H9 (cell line): Measurements from ENCODE around the gene CALN1. TPM values are rescaled to one million over a fixed set of nuclear protein-coding genes. Genes with fewer than 3 reads are reported as not detected.
A peak's percentile ranks its signal among the peaks of the same experiment; 100 is the strongest.
"Not testable (repeated sequence)": the region's sequence is repeated elsewhere in the genome, so short reads cannot be mapped to it uniquely, and the experiment has no call there.

Experiments used
- DNase-seq: peaks from one replicate; pipeline ENCODE4 v3.0.0-alpha.2; 2017
- H2AFZ ChIP-seq: one replicate; pipeline ENCODE4 v1.6.1; 2013; ENCODE audit warnings: mild to moderate bottlenecking, low read length, control low read depth, moderate library complexity
- H2AK5ac ChIP-seq: 2 replicates; pipeline ENCODE4 v1.6.1; 2013; ENCODE audit warnings: low read length, control low read depth, mixed read lengths; ENCODE audit not compliant: insufficient read length
- H2BK120ac ChIP-seq: one replicate; pipeline ENCODE4 v1.6.1; 2013; ENCODE audit warnings: low read depth, mild to moderate bottlenecking, low read length, control low read depth, inconsistent platforms; ENCODE audit not compliant: poor library complexity, severe bottlenecking
- H2BK12ac ChIP-seq: 2 replicates; pipeline ENCODE4 v1.6.1; 2013; ENCODE audit warnings: low read length, control low read depth, mixed read lengths, low read depth; ENCODE audit not compliant: insufficient read length
- H2BK15ac ChIP-seq: 2 replicates; pipeline ENCODE4 v1.6.1; 2013; ENCODE audit warnings: low read depth, low read length, control low read depth
- H2BK20ac ChIP-seq: one replicate; pipeline ENCODE4 v1.6.1; 2013; ENCODE audit warnings: low read depth, mild to moderate bottlenecking, low read length, control low read depth, inconsistent platforms; ENCODE audit not compliant: poor library complexity, severe bottlenecking
- H2BK5ac ChIP-seq: 2 replicates; pipeline ENCODE4 v1.6.1; 2013; ENCODE audit warnings: low read length, control low read depth, mixed read lengths; ENCODE audit not compliant: insufficient read length
- H3K14ac ChIP-seq: 2 replicates; pipeline ENCODE4 v1.6.1; 2013; ENCODE audit warnings: low read length, control low read depth; ENCODE audit not compliant: insufficient read depth
- H3K18ac ChIP-seq: 2 replicates; pipeline ENCODE4 v1.6.1; 2013; ENCODE audit warnings: low read depth, mild to moderate bottlenecking, mixed read lengths, low read length, control low read depth; ENCODE audit not compliant: insufficient read length
- H3K23ac ChIP-seq: 2 replicates; pipeline ENCODE4 v1.6.1; 2013; ENCODE audit warnings: low read length, control low read depth, mixed read lengths, low read depth; ENCODE audit not compliant: insufficient read length
- H3K23me2 ChIP-seq: 2 replicates; pipeline ENCODE4 v1.6.1; 2013; ENCODE audit warnings: low read depth, mild to moderate bottlenecking, mixed read lengths, low read length, control low read depth; ENCODE audit not compliant: insufficient read length, poor library complexity, severe bottlenecking
- H3K27ac ChIP-seq: 2 replicates; pipeline ENCODE4 v1.5.1; 2013; ENCODE audit warnings: low read length, control low read depth, mixed read lengths, low read depth; ENCODE audit not compliant: insufficient read length
- H3K27me3 ChIP-seq: 2 replicates; pipeline ENCODE4 v1.6.1; 2013; ENCODE audit warnings: low read length, control low read depth, inconsistent platforms; ENCODE audit not compliant: insufficient read depth
- H3K4ac ChIP-seq: 2 replicates; pipeline ENCODE4 v1.6.1; 2013; ENCODE audit warnings: low read depth, mild to moderate bottlenecking, control low read depth, inconsistent platforms, low read length, moderate library complexity
- H3K4me1 ChIP-seq: 2 replicates; pipeline ENCODE4 v1.6.1; 2013; ENCODE audit warnings: low read length, control low read depth, inconsistent platforms; ENCODE audit not compliant: insufficient read depth
- H3K4me2 ChIP-seq: 2 replicates; pipeline ENCODE4 v1.6.1; 2013; ENCODE audit warnings: low read length, control low read depth, mixed read lengths; ENCODE audit not compliant: insufficient read length, insufficient read depth
- H3K56ac ChIP-seq: 2 replicates; pipeline ENCODE4 v1.6.1; 2013; ENCODE audit warnings: low read depth, mild to moderate bottlenecking, mixed read lengths, low read length, control low read depth; ENCODE audit not compliant: insufficient read length
- H3K79me1 ChIP-seq: 2 replicates; pipeline ENCODE4 v1.6.1; 2013; ENCODE audit warnings: low read depth, mild to moderate bottlenecking, moderate library complexity, low read length, control low read depth, inconsistent platforms; ENCODE audit not compliant: insufficient read depth, poor library complexity, severe bottlenecking
- H3K79me2 ChIP-seq: 2 replicates; pipeline ENCODE4 v1.6.1; 2013; ENCODE audit warnings: low read length, control low read depth, inconsistent platforms; ENCODE audit not compliant: insufficient read depth
- H3K9ac ChIP-seq: 2 replicates; pipeline ENCODE4 v1.6.1; 2013; ENCODE audit warnings: low read length, control low read depth, mixed read lengths; ENCODE audit not compliant: insufficient read length; ENCODE audit errors: extremely low read depth
- H3K9me3 ChIP-seq: one replicate; pipeline ENCODE4 v1.6.1; 2013; ENCODE audit warnings: low read depth, low read length, inconsistent platforms; ENCODE audit not compliant: control insufficient read depth
- H3T11ph ChIP-seq: one replicate; pipeline ENCODE4 v1.6.1; 2013; ENCODE audit warnings: mild to moderate bottlenecking, low read length, control low read depth, inconsistent platforms
- H4K20me1 ChIP-seq: one replicate; pipeline ENCODE4 v1.6.1; 2013; ENCODE audit not compliant: control insufficient read depth, insufficient read length, insufficient read depth
- H4K5ac ChIP-seq: 2 replicates; pipeline ENCODE4 v1.6.1; 2013; ENCODE audit warnings: low read depth, mild to moderate bottlenecking, mixed read lengths, low read length, control low read depth; ENCODE audit not compliant: insufficient read length
- H4K8ac ChIP-seq: replicated peaks from 2 replicates; pipeline ENCODE4 v1.6.1; 2013; ENCODE audit warnings: low read length, control low read depth, mixed read lengths, low read depth; ENCODE audit not compliant: insufficient read length
- H4K91ac ChIP-seq: 2 replicates; pipeline ENCODE4 v1.6.1; 2013; ENCODE audit warnings: low read depth, mild to moderate bottlenecking, moderate library complexity, mixed read lengths, low read length, control low read depth; ENCODE audit not compliant: insufficient read length
- H3K27ac Mint-ChIP-seq, 3 experiments: 2 replicates in 2 of 3; 3 replicates in 1 of 3; pipeline ENCODE4 v1.8.0; 2020 to 2021; ENCODE audit warnings: mixed read lengths in 3 of 3, mild to moderate bottlenecking in 1 of 3, moderate library complexity in 1 of 3
- H3K27me3 Mint-ChIP-seq: 2 replicates; pipeline ENCODE4 v1.8.0; 2021; ENCODE audit warnings: low read depth, mild to moderate bottlenecking, moderate library complexity, mixed read lengths
- H3K36me3 Mint-ChIP-seq, 3 experiments: 2 replicates in 2 of 3; 3 replicates in 1 of 3; pipeline ENCODE4 v1.8.0; 2020 to 2021; ENCODE audit warnings: low read depth in 3 of 3, mixed read lengths in 3 of 3; ENCODE audit not compliant: insufficient read depth in 1 of 3
- H3K4me1 Mint-ChIP-seq, 2 experiments: 2 replicates each; pipeline ENCODE4 v1.8.0; 2020; ENCODE audit warnings: mixed read lengths in 2 of 2
- H3K4me3 Mint-ChIP-seq, 2 experiments: 2 replicates in 1 of 2; 3 replicates in 1 of 2; pipeline ENCODE4 v1.8.0; 2020 to 2021; ENCODE audit warnings: mild to moderate bottlenecking in 2 of 2, mixed read lengths in 2 of 2, moderate library complexity in 1 of 2
- H3K9me3 Mint-ChIP-seq, 2 experiments: 2 replicates in 1 of 2; 3 replicates in 1 of 2; pipeline ENCODE4 v1.8.0; 2020; ENCODE audit warnings: mild to moderate bottlenecking in 2 of 2, mixed read lengths in 2 of 2, moderate library complexity in 1 of 2
- WGBS: extraction: QIAGEN DNeasy Blood & Tissue Kit; methylation state at CpG from one replicate; pipeline ENCODE4 v1.1.7; 2013; ENCODE audit warnings: missing lambda C conversion rate, low lambda C conversion rate, mixed read lengths; ENCODE audit not compliant: insufficient read length; ENCODE audit errors: extremely low coverage; 5-methylcytosine and 5-hydroxymethylcytosine counted together
- total RNA-seq: library from RNA; stranded (reverse); gene quantifications from 2 replicates; pipeline ENCODE4 v1.2.1, GENCODE V29; 2021
- TF ChIP-seq, protein P1 (sequence below): fragments of 200-600 bp; sonication (generic); conservative IDR thresholded peaks from 3 replicates; pipeline ENCODE4 v1.8.0; 2021; ENCODE audit warnings: antibody characterized with exemption, mild to moderate bottlenecking

The CALN1 gene
- total RNA-seq, 1 experiment from 2014 or later = 2.8 TPM

DNA sequence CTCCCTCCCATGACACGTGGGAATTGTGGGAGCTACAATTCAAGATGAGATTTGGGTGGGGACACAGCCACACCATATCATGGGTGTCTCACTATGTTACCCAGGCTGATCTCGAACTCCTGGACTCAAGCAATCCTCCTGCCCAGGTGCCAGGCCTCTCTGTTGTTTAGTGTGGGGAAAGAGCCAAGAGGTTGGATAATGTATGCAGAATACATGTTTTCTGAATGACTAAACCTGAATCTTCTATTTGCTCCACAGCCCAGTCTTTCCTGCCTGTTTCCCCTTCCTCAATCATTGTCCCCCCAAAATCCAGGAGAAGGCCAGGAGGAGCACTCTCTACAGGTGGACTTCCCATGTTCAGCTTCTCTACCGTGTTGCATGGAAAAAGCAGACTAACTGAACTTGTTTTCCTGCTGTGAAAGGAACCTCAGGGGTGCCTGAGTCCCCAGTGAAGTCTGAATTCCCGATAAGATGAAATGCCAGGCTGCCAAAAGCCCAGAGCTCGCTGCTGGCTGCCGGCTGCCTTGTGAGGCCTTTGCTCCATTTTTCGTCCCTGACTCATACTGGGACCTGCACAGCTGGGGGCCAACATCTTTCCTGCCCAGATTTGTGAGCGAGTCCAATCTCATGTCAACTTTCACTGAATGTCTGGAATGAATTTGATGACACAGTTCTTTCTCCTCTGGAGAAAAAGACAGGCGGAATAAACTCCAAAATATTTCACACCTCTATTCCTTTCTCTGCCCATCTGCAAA is 588.0 kb downstream of the CALN1 start:
- Histone ChIP-seq H2BK120ac (no peak overlapping the region), H4K20me1 (no peaks in the 10 kb centered on the region), H3K14ac (no peak overlapping the region), H4K91ac (no peak overlapping the region), H2AFZ (no peak overlapping the region), H2BK15ac (no peak overlapping the region; the same call in 1 of the 2 replicates), H3K18ac (no peak overlapping the region), H3K27me3 (no peaks in the 10 kb centered on the region), H2AK5ac (no peak overlapping the region), H3K4ac (no peak overlapping the region), H2BK20ac (no peak overlapping the region), H3K23ac (no peak overlapping the region), H2BK5ac (no peak overlapping the region), H2BK12ac (no peak overlapping the region), H3K56ac (no peak overlapping the region), H3K27ac (no peak overlapping the region), H4K5ac (no peak overlapping the region), H3K79me2 (no peaks in the 10 kb centered on the region), H3K9me3 (peaks cover 5% of the 10 kb centered on the region), H3K4me2 (no peak overlapping the region), H3K79me1 (no peaks in the 10 kb centered on the region), H3K9ac (no peak overlapping the region), H3K23me2 (no peaks in the 10 kb centered on the region), H3T11ph (no peak overlapping the region), H4K8ac (no peak overlapping the region), H3K4me1 (no peaks in the 10 kb centered on the region)
- Mint-ChIP-seq H3K4me3 (no peak overlapping the region), H3K27ac (peak overlapping the region in 2 of 3 experiments; percentile 40 to 52; a peak in 3 of 7 replicates), H3K27me3 (no peaks in the 10 kb centered on the region), H3K36me3 (peaks cover 0 to 5% (median 4%) of the 10 kb centered on the region in 3 experiments; a peak in 4 of 7 replicates), H3K4me1 (peaks cover 12 to 16% of the 10 kb centered on the region in 2 experiments), H3K9me3 (peaks cover 0 to 5% of the 10 kb centered on the region in 2 experiments; a peak in 3 of 5 replicates)
- TF ChIP-seq, protein P1, sequence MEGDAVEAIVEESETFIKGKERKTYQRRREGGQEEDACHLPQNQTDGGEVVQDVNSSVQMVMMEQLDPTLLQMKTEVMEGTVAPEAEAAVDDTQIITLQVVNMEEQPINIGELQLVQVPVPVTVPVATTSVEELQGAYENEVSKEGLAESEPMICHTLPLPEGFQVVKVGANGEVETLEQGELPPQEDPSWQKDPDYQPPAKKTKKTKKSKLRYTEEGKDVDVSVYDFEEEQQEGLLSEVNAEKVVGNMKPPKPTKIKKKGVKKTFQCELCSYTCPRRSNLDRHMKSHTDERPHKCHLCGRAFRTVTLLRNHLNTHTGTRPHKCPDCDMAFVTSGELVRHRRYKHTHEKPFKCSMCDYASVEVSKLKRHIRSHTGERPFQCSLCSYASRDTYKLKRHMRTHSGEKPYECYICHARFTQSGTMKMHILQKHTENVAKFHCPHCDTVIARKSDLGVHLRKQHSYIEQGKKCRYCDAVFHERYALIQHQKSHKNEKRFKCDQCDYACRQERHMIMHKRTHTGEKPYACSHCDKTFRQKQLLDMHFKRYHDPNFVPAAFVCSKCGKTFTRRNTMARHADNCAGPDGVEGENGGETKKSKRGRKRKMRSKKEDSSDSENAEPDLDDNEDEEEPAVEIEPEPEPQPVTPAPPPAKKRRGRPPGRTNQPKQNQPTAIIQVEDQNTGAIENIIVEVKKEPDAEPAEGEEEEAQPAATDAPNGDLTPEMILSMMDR = no peak
- WGBS = no CpG with 5 or more reads among the region's 9 CpGs
- DNase-seq = peak; percentile 33

GRCh38 chr7:71822406-71822805 is 589.7 kb downstream of the CALN1 start:
- not testable (repeated sequence) for H3K79me1 ChIP-seq, H3K4ac ChIP-seq, H2BK120ac ChIP-seq, H4K5ac ChIP-seq, H3K56ac ChIP-seq, H3K18ac ChIP-seq, H2BK20ac ChIP-seq, DNase-seq, H3K36me3 Mint-ChIP-seq, H2BK12ac ChIP-seq, H4K8ac ChIP-seq, H3T11ph ChIP-seq, H3K23ac ChIP-seq, H4K91ac ChIP-seq, H2AFZ ChIP-seq, H3K27ac ChIP-seq, H3K27me3 Mint-ChIP-seq, H2BK5ac ChIP-seq, H3K9ac ChIP-seq, H3K27me3 ChIP-seq, H3K4me2 ChIP-seq, H3K4me1 ChIP-seq, H3K14ac ChIP-seq, H3K23me2 ChIP-seq, H3K4me3 Mint-ChIP-seq, H2BK15ac ChIP-seq, H3K79me2 ChIP-seq, H4K20me1 ChIP-seq, H3K9me3 ChIP-seq, H3K9me3 Mint-ChIP-seq, H2AK5ac ChIP-seq
- peaks cover 12 to 15% of the 10 kb centered on the region in 2 experiments for H3K4me1 Mint-ChIP-seq
- H3K27ac Mint-ChIP-seq = peak overlapping the region in 1 of 3 experiments; percentile 17; a peak in 1 of 7 replicates
- WGBS = no CpG with 5 or more reads among the region's 8 CpGs
